ENCODE results near the gene TPGS1.
A peak's percentile ranks its signal among the peaks of the same experiment; 100 is the strongest.
"Not testable (repeated sequence)": the region's sequence is repeated elsewhere in the genome, so short reads cannot be mapped to it uniquely, and the experiment has no call there.

The TPGS1 gene

DNA sequence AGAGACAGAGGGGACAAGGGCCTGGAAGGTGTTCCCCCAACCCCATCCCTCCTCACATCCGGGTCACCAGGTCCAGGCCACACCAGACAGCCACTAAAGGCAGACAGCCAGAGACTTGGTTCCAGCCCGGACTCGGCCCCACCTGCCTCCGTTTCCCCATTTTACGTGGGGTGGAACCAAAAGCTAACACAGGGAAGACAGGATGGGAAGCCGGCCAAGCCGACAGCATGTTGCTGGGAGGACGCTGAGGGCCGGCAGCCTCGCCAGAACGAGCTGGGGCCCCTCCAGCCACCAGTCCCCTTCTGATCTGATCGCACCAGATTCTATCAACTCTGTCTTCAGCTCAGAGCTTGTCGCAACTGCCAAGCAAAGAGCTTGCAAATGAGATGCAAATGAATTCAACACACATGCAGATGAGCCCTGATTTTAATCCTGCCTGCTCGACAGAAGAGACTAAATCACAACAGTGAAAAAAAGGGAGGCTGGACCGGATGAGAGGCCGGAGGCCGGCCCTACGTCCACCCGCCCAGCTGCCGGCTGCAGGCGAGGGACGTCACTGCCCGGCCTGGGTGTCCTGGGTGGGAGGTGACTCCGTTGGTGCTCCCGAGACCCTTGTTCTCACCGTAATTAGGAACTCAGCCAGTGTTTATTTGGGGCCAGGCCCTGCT lies 28.9 kb upstream of the TPGS1 start:
- no peak for DNase-seq

DNA sequence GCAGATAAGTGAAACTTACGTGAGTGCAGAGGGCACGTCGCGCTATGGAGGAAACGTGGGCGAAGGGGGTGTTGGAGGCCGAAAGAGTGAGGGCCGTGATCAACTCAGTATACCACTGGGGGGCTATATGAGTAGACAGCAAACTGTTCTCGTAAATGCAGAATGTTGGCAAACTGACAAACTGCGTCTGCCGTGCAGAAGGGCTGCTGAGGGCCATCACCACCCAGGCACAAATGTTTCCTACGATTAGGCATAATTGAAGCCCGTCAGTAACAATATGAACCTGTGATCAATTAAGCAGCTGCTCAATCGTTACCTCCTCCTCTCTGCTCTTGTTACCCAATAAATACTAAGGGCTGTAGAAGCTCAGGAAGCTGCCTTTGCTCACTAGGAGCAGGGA lies 28.3 kb upstream of the TPGS1 start:
- no peak for DNase-seq

DNA sequence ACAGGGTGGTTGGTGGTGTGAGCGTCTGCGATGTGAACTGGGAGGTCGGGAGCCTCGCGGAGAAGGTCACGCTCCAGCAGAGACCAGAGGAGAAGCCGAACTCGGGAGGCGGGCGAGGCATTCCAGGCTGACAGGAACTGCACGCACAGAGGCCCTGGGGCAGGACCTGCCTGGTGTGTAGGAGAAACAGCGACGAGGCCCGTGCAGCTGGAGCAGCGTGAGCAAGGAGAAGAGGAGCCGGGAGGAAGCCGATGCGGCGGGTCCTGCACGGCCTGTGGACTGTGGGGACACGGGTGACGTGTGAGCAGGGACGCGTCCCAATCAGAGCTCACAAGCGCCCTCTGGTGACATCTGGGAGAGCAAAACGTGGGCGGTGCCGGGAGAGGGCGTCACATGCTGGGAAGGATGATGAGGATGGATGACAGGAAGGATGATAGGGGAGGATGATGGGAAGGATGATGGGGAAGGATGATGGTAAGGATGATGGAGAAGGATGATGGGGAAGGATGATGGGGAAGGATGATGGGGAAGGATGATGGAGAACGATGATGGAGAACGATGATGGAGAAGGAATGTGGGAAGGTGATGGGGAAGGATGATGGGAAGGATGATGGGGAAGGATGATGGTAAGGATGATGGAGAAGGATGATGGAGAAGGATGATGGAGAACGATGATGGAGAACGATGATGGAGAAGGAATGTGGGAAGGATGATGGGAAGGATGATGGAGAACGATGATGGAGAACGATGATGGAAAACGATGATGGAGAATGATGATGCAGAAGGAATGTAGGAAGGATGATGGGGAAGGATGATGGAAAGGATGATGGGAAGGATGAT lies 27.1 kb upstream of the TPGS1 start:
- DNase-seq = peak; percentile 63

DNA sequence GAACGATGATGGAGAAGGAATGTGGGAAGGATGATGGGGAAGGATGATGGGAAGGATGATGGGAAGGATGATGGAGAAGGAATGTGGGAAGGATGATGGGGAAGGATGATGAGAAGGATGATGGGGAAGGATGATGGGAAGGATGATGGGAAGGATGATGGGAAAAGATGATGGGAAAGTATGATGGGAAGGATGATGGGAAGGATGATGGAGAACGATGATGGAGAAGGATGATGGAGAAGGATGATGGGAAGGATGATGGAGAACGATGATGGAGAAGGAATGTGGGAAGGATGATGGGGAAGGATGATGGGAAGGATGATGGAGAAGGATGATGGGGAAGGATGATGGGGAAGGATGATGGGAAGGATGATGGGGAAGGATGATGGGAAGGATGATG lies 26.2 kb upstream of the TPGS1 start:
- DNase-seq = not testable (repeated sequence)

DNA sequence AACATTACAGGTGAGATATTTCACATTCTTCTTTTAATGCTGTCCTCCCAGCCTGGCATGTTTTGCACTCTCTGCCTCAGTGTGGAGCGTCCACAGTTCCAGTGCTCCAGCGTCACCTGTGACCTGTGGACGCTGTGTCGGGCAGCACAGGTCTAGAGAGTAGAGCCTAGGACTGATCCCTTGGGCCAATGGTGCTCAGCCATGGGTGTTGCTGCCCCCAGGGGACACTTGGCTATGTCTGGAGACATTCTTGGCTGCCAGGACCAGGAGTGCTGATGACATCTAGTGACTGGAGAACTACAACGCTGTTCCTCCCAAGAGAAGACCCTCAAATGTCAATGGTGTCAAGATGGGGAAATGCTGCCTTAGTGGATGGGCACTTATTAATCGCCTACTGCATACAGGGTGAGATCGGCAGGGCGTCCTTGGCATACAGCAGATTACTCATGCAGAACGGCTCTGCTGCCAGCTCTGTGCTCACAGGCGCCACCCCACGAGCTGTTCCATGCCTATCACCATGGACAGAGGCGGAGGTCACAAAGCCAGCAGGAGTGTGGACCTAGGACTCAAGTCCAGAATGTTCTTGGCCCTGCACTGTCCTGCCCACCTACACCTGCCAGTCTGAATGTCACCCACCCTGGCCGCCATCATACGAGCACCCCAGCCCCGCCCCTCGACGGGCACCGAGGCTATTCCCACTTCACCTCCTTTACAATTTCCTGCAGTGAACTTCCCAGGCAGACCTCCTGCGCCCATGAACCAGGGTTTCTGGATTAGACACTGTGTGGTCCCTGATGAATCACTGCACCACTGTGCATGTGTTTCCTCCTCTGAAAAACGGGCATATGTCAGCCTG lies 24.9 kb upstream of the TPGS1 start:
- no peak for DNase-seq

DNA sequence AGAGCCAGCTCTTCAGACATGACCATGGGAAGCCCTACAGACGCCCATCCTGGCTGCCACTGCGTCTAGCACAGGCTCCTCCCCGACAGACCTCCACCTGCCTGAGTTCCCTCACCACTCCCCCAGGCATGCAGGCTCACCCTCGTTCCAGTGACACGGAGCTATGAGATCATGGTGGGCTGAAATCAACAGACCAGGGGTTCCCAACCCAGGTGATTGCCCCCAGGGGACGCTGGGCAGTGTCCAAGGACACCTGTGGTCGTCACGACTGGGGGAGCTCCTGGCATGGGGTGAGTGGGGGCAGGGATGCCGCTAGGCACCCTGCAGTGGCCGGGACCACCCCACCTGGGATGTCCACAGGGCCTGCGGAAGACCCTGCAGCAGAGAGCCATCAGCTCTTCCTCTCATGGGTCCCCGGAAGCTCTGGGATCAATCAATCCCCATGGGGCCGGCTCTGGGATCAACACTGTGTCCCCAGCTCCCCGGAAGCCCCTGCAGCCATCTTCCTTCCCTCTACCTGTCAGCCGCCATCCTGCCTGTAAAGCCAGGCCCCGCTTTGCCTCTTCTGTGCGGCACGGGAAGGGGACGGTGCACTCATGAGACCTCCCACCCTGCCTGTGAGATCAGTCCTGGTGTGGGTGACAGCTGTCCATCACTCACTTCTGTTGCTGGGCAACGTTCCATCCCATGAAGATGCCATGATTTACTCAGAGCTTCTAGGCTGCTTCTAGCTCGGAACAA lies 23.8 kb upstream of the TPGS1 start:
- no peak for DNase-seq

DNA sequence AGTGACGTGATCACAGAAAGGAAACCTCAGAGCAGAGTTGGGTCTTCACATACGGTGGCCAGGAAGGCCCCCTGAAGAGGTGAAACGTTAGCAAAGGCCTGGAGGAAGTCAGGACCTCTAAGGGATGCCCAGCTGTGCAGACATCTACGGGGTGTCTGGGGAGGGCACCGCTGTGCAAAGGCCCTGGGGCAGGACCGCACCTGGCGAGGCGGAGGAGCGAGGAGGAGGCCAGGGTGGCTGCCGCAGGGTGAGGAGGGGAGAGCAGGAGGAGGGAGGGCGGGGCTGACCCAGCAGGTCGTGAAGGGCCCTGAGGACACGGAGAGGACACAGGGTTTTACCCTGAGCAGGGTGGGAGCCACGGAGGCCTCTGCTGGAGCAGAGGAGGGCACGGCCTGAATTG lies 22.8 kb upstream of the TPGS1 start:
- DNase-seq = no peak

DNA sequence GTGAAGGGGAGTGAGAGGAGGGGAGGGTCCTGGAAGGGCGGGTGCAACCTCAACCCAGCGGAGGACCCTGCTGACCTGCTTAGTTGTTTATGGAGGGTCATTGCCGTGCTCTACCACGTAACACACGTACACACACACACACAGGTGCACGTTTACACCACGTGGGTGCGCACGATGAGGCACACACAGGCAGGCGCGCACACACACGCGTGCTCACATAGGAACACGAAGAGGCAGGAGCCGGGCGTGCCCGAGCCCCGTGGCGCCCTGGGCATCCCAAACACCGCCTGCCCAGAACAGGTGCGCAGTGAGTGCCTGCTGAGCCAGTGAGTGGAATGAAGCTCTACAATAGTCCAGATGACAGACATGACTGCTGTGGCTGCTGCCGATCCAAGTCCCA lies 22.2 kb upstream of the TPGS1 start:
- DNase-seq = no peak

DNA sequence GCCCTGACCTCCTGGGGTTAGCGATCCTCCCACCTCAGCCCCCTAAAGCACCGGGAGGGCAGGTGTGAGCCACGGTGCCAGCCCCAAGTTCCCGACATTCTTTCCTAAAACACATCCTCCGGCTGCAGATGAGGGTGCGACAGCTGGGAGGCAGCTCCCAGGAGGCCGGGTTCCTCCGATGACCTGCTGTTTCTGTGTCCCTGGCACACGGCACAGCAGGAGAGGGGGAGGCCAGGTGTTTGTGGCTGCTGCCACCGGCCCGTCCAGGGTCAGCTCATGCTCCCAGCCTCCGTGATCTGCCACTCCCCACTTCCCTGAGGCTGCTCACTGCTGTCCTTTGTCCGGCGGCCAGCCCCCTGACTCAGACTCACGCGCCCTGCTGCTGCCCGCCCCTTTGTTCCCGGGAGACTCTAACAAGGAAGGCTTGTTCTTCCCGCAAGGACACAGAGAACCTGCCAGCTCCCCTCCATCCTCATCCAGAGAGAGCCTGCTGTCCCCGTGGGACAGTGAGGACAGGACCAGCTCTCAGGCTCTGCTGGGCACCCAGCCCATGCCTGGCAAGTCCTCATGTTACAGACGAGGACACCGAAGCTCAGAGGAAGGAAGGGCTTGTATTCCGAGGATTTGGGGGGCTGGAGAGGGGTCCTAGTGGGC lies 21.6 kb upstream of the TPGS1 start:
- DNase-seq = no peak

DNA sequence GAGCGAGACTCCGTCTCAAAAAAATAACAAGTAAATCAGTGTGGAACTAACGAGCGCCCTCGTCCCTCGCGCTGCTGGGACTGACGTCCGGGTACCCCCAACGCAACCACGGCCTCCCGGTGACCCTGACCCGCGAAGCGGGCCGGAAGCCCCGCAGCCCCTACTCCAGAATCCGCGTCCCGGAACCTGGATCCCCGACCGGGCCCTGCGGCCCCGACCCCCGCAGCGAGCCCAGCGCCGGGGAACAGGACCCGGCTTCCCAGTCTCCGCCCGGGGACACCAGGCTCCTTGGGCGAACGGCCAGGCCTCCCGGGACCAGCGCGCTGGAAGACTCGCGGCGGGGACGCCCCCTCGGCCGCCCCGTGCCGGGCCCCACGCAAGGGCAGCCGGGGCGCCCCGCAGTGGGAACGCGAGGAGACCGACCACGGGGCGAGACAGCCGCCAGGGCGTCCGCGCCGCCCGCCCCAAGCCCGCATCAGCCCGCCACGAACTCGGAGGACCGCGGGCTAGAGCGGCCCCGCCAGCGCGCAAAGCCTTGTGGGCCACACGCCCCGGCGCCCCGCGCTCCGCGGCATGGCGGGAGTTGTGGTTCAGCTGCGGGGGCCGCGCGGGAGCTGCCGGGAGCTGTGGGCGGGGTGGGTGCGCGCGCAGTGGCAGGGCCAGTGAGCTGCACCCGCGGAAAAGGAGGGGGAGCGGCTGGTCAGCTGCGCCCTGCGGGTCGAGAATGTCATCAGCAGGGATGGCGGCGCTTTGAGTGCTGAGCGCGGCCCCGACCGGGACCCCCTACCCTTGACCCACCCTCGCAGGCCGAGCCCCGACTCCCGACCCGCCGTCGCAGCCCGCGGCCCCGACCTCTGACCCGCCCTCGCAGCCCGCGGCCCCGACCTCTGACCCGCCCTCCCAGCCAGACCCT lies 18.5 kb upstream of the TPGS1 start:
- DNase-seq = peak; percentile 97

DNA sequence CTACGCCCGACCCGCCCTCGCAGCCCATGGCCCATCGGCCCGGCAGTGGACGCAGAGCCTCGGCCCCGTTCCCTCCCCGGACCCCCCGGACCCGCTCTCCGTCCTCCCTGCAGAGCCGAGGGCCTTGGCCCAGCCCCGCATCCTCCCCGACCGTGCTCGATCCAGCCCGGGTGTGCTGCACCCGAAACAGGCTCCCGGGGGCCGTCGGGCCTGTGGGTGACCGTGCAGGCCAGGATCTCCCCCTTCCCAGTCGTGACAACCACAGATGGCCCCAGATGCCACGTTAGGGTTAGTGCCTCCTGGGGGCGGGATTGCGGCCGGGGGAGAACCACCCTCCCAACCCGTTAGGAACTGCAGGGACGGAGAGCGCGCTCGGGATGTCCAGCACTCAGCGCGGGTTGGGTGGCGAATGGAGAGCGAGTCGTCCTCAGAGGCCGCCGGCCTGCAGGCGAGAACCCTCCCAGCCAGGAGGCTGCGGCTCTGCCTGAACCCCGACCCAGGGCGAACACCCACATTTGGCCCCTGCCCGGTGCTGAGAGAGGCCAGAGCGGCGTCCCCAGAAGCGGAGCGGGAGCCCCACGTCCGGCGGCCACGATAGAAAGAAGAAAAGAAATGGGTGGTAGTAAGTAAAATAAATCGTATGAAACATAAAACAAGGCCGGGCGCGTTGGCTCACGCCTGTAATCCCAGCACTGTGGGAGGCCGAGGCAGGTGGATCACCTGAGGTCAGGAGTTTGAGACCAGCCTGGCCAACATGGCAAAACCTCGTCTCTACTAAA lies 17.7 kb upstream of the TPGS1 start:
- DNase-seq = peak; percentile 55

DNA sequence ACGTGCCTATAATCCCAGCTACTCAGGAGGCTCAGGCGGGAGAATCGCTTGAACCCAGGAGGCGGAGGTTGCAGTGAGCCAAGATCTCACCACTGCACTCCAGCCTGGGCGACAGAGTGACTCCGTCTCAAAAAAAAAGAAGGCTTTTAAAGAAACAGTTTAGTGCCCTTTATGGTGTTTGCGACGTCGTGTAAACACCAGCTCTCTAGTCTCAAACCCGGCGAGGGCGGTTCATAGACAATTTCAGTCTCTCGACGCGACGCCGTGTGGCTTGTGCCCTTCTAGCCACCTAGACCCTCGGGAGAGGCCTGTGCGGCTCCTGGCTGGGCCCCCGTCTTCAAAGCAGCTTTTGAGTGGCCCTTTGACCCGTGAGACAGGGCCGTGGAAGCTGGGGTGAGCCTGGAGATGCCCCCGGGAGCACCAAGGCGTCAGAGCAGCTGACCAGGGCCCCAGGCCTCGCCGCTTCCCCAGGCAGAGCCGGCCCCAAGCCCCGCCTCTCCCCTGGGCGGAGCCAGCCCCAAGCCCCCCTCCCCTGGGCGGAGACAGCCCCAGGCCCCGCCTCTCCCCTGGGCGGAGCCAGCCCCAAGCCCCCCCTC lies 16.1 kb upstream of the TPGS1 start:
- DNase-seq = no peak

DNA sequence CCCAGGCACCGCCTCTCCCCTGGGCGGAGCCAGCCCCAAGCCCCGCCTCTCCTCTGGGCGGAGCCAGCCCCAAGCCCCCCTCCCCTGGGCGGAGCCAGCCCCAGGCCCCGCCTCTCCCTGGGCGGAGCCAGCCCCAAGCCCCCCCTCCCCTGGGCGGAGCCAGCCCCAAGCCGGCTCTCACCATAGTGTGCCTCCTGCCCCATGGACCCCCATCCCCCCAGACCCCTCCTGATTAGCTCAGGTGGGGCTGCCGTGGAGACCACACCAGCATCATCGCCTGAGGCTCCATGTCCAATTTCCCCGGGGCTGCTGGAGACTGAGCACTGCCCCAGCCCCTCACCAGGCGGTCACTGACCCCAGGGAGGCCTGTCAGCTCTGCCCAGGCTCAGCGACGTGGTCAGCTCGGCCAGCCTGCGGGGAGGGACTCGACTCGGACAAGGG lies 15.2 kb upstream of the TPGS1 start:
- DNase-seq = no peak

DNA sequence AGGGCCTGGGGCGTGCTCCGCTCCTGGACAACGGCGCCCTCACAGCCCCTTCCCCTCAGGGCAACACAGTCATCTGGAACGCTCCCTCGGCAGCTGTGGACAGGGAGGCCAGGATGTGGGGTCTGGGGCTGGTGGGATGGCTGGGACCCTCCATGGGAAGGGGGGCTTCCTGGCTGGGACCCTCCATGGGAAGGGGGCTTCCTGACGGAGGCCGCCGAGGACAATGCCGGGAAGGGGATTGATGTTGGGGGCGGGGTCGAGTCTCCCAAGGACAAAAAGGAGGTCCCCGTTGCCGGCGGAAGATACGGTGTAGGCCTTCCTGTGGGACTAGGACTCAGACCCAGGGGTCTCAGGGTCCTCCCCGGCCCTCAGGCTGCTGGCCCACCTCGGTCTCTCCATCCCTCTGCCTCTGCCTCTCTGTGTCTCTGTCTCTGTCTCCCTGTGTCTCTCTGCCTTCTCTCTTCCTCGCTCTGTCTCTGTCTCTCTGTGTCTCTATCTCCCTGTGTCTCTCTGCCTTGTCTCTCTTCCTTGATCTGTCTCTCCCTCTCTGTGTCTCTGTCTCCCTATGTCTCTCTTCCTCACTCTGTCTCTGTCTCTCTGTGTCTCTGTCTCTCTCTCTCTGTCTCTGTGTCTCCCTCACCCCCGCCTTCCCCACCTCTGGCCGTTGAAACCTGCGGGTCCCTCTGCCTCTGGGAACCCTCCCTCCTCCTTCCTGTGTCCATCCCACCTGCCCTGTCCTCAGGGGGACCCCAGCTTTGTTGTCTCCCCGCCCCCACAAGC lies 13.7 kb upstream of the TPGS1 start:
- DNase-seq = no peak

DNA sequence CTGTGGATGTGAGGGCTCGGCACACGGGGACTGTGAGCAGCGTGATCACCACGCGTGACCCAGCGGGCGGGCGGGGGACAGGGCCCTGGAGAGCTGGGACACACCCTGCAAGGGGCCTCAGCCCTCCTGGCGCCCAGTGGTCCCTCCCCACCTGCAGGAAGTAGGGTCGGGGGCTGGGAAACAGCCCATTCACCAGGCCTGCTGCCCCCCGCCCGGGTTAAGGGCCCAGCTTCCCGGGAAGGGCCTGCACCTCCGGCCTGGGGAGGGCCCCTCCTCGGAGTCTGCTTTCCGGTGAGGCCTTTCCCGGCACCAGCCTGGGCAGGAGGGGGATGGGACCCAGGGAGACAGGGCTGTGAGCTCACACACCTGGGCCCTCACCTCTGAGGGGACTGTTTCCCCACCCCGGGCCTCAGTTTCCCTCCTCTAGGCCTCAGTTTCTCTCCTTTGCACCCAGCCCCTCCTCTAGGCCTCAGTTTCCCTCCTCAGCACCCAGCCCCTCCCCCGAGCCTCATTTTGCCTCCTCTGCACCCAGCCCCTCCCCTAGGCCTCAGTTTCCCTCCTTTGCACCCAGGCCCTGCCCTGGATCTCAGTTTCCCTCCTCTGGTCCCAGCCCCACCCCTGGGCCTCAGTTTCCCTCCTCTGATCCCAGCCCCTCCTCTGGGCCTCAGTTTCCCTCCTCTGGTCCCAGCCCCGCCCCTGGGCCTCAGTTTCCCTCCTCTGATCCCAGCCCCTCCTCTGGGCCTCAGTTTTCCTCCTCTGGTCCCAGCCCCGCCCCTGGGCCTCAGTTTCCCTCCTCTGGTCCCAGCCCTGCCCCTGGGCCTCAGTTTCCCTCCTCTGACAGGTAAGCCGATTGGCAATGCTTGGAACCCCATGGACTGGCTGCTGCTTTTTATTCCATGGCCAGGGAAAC lies 12.9 kb upstream of the TPGS1 start:
- DNase-seq = no peak

DNA sequence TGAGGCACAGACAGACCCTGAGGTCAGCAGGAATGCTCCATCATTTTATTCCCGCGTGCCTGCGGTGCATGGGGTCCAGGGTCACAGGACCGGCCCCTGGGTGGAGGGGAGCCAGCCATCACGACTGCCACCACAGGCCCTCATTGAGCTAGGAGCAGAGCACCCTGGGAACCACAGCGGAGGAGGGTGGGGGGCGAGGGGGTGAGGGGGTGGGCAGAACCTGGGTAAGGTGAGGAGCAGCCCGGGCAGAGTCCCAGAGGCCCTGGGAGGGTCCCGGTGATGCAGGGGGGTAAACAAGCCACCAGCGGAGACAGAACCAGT lies 12.3 kb upstream of the TPGS1 start:
- DNase-seq = no peak

DNA sequence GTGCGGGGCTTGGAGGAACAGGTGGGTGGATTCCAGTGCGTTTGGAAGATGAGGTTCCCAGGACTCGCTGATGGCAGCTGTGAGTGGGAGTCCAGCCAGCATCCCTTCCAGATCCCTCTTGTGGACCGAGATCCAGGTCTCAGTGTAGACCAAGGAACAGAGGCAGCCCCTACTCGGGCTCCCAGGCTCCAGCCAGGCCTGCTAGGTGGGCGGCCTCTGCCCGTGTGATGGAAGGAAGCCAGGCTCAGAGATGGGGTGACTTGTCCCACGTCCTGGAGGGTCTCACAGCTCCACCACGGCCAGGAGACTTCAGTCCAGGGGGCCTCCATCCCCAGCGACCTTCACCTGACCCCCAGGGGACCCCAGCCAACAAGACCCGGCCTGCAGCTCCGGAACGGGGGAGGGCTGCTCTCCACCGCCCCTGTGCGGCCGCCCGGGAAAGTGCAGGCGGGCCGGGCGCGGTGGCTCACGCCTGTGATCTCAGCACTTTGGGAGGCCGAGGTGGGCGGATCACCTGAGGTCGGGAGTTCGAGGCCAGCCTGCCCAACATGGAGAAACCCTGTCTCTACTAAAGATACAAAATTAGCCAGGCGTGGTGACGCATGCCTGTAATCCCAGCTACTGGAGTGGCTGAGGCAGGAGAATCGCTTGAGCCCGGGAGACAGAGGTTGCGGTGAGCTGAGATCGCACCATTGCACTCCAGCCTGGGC lies 11.7 kb upstream of the TPGS1 start:
- peak; percentile 53 for DNase-seq

All from hematopoietic multipotent progenitor cell treated with erythropoietin and hydrocortisone succinate and interleukin-3 and kit ligand, for 4 days (in vitro differentiated cells).